HG03432 (cell line): ENCODE measurements around the gene CEACAM5.
"Not testable (repeated sequence)": the region's sequence is repeated elsewhere in the genome, so short reads cannot be mapped to it uniquely, and the experiment has no call there.

Experiments
- ATAC-seq: cut with Tn5 transposase; IDR thresholded peaks from one replicate; pipeline ENCODE4 v1.9.1; 2021; ENCODE audit warnings: mild to moderate bottlenecking, moderate library complexity; ENCODE audit not compliant: unreplicated experiment

Gene CEACAM5

GRCh38 chr19:41739361-41739760, 30.9 kb downstream of the CEACAM5 start:
- no peak for ATAC-seq

DNA sequence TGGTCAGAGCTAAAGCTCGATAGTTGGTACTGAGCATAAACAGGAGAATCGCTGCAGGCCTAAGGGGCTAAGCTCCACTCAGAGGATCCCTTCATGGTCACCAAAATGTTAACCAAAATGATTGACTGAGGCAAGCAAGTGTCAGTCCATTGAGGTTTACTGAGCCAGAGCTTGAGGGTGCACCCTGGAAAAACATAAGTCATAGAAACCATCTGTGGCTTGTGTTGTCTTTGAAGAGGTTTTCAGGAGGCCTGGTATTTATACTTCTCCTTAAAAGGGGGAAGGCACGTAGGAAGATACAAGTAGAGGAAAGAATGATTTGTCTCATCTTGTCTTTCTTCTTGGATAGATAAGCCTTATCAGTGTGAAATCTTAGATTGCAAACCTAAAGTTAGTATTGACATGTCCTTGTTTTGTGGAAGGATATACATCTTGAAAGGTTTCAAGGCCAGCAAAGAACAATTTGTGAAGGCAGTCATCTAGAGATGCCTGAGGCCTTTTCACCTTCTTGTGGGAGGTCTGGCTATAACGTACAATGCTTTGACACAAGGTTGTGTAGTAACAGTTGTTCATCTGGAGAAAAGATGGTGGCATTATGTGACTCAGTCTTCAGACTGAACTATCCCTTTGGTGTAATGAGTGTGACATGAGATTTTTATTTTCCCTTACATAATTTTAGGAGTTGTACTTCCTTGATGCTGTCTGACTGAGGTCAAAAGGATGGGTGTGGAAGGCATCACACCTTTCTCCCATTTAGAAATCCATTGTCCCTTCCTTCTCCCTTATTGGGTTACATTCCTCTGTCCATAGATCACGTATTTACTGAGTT, 32.2 kb downstream of the CEACAM5 start:
- no peak for ATAC-seq

DNA sequence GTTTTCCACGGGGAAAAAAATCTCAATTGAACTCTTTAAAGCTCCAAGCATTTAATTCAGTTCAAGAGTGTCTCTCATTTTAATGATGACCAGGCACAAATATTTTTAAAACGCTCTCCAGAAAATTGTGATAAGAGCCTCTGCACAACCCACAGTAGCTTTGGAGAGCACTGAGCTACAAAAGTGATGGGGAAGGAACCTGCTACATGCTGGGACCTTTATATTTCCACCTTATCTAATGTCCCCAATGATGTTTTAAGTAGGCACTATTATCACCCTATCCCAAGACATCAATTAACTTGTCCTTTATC, 32.8 kb downstream of the CEACAM5 start:
- no peak for ATAC-seq

- ATAC-seq = no peak
Observed at GRCh38 chr19:41744850-41745249, 36.4 kb downstream of the CEACAM5 start.

- no peak for ATAC-seq
Observed at GRCh38 chr19:41745756-41746155, 37.3 kb downstream of the CEACAM5 start.

- ATAC-seq = no peak
Observed at GRCh38 chr19:41746593-41747227, 38.3 kb downstream of the CEACAM5 start.

GRCh38 chr19:41748012-41748411, 39.6 kb downstream of the CEACAM5 start:
- no peak for ATAC-seq

GRCh38 chr19:41750248-41751134, 42.1 kb downstream of the CEACAM5 start:
- not testable (repeated sequence) for ATAC-seq

DNA sequence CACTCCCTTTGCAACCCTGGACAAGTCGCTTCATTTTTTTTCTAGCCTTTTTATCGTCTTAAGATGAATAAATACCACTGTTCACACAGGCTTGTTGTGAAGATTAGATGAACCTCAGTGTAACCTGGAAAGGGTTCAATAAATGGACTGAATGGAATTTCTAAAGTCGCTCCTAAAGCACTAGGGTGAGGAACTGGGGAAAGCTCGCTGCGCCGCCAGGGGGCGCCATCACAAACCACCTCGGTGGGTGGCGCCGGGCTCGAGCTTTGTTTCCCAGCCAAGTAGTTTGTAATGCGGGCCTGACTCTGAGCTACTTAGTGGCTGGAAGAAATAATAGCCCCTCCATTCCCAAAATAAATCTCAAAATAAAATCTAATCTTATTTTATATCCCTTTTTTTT, 44.7 kb downstream of the CEACAM5 start:
- ATAC-seq = no peak

DNA sequence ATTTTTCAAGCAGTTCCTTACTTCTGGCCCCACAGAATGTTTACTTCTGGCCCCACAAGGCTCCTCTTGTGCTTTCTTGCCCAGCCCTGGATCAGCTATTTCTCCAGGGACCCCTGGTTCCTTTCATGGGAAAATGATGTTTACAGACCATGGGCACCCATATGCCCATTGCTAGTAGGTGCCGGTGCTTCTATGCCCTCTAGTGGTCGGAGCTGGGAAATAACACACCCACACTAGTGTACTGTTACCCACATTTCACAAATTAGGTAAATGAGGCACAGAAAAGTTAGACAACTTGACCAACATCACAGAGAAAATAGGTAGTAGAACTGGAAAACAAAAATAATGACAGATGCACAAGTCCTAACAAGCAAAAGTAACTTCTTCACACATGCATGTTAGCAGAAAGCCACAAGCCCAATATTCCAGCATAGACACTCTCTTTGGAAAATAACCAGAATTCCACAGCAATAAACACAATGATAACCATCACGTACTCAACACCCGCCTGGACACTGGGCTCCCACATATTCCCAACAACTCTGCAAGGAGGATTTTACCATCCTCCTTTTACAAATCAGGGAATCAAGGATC, 45.6 kb downstream of the CEACAM5 start:
- ATAC-seq = no peak

DNA sequence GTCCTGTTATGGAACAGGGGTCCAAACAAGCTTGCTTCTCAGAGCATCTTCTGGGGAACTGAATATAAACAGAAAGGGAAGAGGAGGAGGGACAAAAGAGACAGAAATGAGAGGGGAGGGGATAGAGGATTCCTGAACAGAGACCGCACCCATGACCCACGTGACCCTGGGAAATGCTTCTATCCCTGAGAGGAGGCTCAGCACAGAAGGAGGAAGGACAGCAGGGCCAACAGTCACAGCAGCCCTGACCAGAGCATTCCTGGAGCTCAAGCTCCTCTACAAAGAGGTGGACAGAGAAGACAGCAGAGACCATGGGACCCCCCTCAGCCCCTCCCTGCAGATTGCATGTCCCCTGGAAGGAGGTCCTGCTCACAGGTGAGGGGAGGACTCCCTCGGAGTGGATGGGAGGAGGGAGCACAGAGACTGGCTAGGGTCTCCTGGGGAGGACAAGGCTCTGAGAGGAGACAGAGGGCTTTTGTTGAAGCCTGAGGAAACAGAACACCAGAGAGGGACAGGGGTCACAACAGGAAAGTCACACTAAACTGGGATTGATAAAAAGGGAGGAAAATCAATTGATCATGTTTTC, 47.0 kb downstream of the CEACAM5 start, which contains the start of gene CEACAM6:
CEACAM6 (plus strand) TSS at position 203 of the 586 bp plus-strand sequence; CDS start at position 312, 109 bp downstream.
- no peak for ATAC-seq

- ATAC-seq = no peak
Observed at GRCh38 chr19:41758846-41759245, 50.4 kb downstream of the CEACAM5 start.

- ATAC-seq = no peak
Observed at GRCh38 chr19:41767115-41767514, 58.7 kb downstream of the CEACAM5 start.

DNA sequence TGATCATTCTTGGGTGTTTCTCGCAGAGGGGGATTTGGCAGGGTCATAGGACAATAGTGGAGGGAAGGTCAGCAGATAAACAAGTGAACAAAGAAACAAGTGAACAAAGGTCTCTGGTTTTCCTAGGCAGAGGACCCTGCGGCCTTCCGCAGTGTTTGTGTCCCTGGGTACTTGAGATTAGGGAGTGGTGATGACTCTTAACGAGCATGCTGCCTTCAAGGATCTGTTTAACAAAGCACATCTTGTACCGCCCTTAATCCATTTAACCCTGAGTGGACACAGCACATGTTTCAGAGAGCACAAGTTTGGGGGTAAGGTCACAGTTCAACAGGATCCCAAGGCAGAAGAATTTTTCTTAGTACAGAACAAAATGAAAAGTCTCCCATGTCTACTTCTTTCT, 59.7 kb downstream of the CEACAM5 start:
- not testable (repeated sequence) for ATAC-seq

- no peak for ATAC-seq
Observed at GRCh38 chr19:41769608-41770007, 61.2 kb downstream of the CEACAM5 start.

DNA sequence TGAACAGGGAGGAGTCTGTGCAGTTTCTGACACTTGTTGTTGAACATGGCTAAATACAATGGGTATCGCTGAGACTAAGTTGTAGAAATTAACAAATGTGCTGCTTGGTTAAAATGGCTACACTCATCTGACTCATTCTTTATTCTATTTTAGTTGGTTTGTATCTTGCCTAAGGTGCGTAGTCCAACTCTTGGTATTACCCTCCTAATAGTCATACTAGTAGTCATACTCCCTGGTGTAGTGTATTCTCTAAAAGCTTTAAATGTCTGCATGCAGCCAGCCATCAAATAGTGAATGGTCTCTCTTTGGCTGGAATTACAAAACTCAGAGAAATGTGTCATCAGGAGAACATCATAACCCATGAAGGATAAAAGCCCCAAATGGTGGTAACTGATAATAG, 63.0 kb downstream of the CEACAM5 start:
- no peak for ATAC-seq

- ATAC-seq = no peak
Observed at GRCh38 chr19:41774515-41774980, 66.1 kb downstream of the CEACAM5 start.

DNA sequence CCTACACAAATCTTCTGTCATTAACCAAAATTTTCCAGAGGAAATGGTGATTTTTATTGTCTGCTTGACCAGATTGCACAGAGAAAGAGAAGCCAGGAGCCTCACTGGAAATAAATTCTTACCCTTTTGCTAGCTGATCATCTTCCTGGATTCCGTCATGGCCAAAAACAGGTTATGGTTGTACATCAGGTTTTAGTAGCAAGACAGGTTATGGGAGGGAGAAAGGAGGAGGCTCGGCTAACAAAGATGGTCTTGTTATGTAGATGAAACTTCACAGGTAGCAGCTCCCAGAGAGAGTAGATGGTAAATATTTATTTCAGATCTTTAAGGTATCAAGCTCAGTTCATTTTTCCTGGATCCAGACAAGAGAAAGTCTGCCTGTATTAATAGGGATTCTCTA, 68.3 kb downstream of the CEACAM5 start:
- ATAC-seq = no peak
